ENCODE results near the gene ERF.

ERF gene

GRCh38 chr19:42242069-42242511 is 12.8 kb downstream of the ERF start:
- DNase-seq (ENCODE audit: low read depth in 2 of 2): no peak

- DNase-seq (ENCODE audit: low read depth in 2 of 2): no peak
These were observed 13.6 kb downstream of the ERF start for GRCh38 chr19:42241279-42241678.

- DNase-seq (ENCODE audit: low read depth in 2 of 2): no peak
These were observed 15.2 kb downstream of the ERF start for GRCh38 chr19:42239544-42240220.

GRCh38 chr19:42235181-42235580 is 19.7 kb downstream of the ERF start:
- no peak for DNase-seq (ENCODE audit: low read depth in 2 of 2)

- no peak for DNase-seq (ENCODE audit: low read depth in 2 of 2)
These were observed 20.6 kb downstream of the ERF start for GRCh38 chr19:42234364-42234763.

GRCh38 chr19:42233678-42234292 is 21.1 kb downstream of the ERF start:
- DNase-seq (ENCODE audit: low read depth in 2 of 2): no peak

- DNase-seq (ENCODE audit: low read depth in 2 of 2): no peak
These were observed 21.8 kb downstream of the ERF start for GRCh38 chr19:42233106-42233505.

- no peak for DNase-seq (ENCODE audit: low read depth in 2 of 2)
These were observed 22.5 kb downstream of the ERF start for GRCh38 chr19:42232435-42232834.

GRCh38 chr19:42230571-42230970 is 24.4 kb downstream of the ERF start:
- DNase-seq (ENCODE audit: low read depth in 2 of 2): no peak

GRCh38 chr19:42229855-42230351 is 25.0 kb downstream of the ERF start:
- no peak for DNase-seq (ENCODE audit: low read depth in 2 of 2)

- DNase-seq (ENCODE audit: low read depth in 2 of 2): no peak
These were observed 25.6 kb downstream of the ERF start for GRCh38 chr19:42229301-42229854.

- no peak for DNase-seq (ENCODE audit: low read depth in 2 of 2)
These were observed 26.3 kb downstream of the ERF start for GRCh38 chr19:42228641-42229040.

GRCh38 chr19:42226886-42227285 is 28.0 kb downstream of the ERF start:
- no peak for DNase-seq (ENCODE audit: low read depth in 2 of 2)

GRCh38 chr19:42225718-42226292 is 29.1 kb downstream of the ERF start:
- no peak for DNase-seq (ENCODE audit: low read depth in 2 of 2)

- DNase-seq (ENCODE audit: low read depth in 2 of 2): no peak
These were observed 29.8 kb downstream of the ERF start for GRCh38 chr19:42224940-42225717.

GRCh38 chr19:42220751-42221097 is 34.2 kb downstream of the ERF start:
- DNase-seq (ENCODE audit: low read depth in 2 of 2): no peak

- peak; percentile 92 to 94 for DNase-seq (ENCODE audit: low read depth in 2 of 2)
These were observed 34.8 kb downstream of the ERF start, which contains the start of gene ZNF526 for GRCh38 chr19:42219812-42220750. Gene ZNF526 (plus strand): TSS chr19:42220312. CDS start chr19:42224404, 4,092 bp downstream.

GRCh38 chr19:42217520-42218437 is 37.1 kb downstream of the ERF start, which contains the start of gene DEDD2:
Gene DEDD2 (minus strand): TSS chr19:42217677. CDS start chr19:42217007, 670 bp downstream.
- DNase-seq (ENCODE audit: low read depth in 2 of 2): peak; percentile 93

GRCh38 chr19:42216653-42217519 is 38.0 kb downstream of the ERF start:
- no peak for DNase-seq (ENCODE audit: low read depth in 2 of 2)
